GM18505 (cell line): Measurements from ENCODE around the gene KLK6.

Source experiments
- ATAC-seq: cut with Tn5 transposase; IDR thresholded peaks from one replicate; pipeline ENCODE4 v1.9.1; 2021; ENCODE audit not compliant: unreplicated experiment
- POLR2A ChIP-seq: IDR thresholded peaks from 4 replicates; pipeline ENCODE4 v1.6.1; 2011; ENCODE audit warnings: borderline replicate concordance; ENCODE audit not compliant: insufficient read depth, insufficient read length; ENCODE audit errors: extremely low read depth

KLK6 gene

DNA sequence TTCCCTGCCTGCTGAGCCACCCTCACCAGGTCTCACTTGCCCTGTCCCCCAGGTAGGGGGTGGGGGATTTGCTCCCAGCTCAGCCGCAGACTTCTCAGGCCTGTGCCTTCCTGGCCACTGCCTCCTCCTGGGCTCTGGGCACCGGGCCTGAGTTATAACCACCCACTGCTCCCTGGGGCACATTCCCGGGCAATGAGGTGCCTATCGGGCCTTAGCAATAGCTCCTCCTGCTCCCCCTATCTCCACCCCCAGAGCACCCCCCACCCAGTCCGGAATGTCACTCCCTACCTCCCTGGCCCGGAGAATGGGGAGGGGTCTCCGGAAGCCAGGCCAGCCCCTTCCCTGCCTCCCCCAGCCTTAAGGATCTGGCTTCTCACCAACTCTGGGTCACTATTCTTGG, 16.5 kb downstream of the KLK6 start, which contains the start of gene KLK5:
Gene KLK5 (minus strand): TSS at position 129 of the 400 bp plus-strand sequence. CDS start 381 bp downstream, outside the sequence.
- no peak for ATAC-seq
- no peak for TF ChIP-seq POLR2A

DNA sequence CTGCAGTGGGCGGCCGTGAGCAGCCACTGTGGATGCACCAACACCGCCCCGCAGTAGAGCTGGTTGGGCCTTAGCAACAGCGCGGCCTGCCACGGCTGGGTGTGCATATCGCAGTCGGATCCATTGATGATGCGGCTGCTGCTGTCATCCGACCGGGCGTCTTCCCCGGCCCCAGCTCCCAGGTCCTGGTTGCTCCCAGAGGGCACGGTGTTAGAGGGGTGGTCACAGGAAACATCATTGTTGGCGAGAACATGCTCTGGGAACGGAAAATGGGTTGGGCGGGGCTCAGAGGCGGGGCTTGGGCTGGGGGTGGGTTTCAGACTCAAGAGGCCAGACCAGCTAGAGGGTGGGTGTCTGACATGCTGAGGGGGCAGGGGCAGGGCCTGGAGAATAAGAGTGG, 19.5 kb downstream of the KLK6 start:
- ATAC-seq = no peak
- no peak for TF ChIP-seq POLR2A

DNA sequence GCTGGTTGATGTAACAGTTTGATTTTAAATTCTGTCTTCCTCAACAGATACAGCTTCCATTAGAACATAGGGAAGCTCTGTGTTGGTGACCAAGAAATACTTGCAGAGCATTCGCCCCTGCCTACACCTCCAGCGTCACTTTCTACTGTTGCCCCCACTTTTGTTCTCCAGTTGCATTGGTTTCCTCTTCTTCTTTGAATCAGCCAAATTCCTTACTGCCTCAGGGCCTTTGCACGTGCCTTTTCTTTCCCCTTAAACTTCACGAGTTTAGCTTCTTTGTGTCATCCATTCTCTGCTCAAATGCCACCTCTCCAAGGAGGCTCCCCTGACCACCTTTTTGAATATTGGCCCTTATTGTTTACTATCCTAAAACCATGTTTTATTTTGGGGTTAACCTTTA, 22.3 kb downstream of the KLK6 start:
- ATAC-seq = no peak
- no peak for TF ChIP-seq POLR2A

DNA sequence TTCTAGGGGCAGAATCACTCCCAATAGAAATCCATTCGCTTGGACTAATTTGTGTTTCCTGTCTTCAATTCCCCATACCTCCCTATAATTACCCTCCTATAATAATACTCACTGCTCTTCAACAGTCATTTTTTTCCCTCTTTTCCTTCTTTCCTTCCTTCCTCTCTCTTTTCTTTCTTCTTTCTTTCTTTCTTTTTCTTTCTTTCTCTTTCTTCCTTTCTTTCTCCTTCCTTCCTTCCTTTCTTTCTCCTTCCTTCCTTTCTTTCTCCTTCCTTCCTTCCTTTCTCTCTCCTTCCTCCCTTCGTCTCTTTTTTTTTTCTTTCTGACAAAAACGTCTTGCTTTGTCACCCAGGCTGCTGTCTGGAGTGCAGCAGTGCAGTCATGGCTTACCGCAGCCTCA, 24.6 kb downstream of the KLK6 start:
- ATAC-seq = no peak
- no peak for TF ChIP-seq POLR2A

DNA sequence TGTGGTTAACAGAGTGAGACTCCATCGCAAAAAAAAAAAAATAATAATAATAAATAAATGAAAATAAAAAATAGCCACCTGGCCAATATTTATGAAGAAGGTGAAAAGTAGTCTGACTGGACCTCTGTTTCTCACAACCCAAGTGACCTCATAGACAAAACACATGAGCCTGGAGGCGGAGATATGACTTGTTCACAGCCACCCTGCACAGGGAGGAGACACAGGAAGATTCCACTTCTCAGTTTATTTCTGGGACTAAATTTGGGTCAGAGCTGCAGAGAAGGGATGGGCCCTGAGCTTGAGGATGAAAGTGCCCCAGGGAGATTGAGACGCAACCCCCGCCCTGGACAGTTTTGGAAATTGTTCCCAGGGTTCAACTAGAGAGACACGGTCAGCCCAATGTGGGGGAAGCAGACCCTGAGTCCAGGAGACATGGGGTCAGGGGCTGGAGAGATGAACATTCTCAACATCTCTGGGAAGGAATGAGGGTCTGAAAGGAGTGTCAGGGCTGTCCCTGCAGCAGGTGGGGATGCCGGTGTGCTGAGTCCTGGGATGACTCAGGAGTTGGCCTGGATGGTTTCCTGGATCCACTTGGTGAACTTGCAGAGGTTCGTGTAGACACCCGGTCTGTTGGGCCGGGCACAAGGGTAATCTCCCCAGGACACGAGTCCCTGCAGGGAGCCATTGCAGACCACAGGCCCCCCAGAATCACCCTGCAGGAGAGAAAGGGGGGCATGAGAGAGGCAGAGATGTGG, 26.1 kb downstream of the KLK6 start:
- ATAC-seq = no peak
- no peak for TF ChIP-seq POLR2A

DNA sequence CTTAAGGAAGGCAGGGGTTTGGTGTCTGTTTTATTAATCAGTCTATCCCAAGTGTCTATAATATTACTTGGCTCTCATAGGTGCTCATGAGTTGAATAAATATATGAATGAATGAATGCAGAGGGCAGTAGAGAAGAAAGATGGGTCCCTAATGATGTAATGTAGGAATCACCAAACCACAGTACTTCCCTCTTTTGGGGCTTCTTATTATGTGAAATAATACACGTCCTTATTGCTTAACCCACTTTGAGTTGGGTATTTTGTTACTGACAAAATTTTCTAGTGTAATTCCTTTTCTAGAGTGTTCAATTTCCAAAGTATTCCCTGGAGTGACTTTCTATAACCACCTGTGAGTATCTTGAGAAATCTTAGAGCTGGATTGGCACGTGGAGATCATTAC, 29.8 kb downstream of the KLK6 start:
- TF ChIP-seq POLR2A = no peak
- ATAC-seq = no peak

DNA sequence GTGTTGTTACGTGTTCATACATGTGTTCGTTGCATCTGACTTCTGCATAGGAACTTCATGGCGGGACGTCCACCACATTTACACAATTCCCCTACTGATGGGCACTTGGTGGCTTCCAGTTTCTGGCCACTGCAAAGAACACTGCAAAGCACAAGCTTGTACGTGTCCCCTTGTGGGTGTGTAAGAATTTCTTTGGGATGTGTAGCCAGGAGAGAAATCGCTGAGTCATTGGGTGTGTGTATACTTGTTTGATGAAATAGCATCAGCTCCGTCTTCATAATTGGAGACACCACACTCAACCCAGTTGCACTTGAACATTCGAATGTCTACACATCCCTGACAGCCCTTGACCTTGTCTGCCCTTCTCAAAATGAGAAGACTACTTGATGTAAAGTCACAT, 35.8 kb downstream of the KLK6 start:
- TF ChIP-seq POLR2A = no peak
- no peak for ATAC-seq

DNA sequence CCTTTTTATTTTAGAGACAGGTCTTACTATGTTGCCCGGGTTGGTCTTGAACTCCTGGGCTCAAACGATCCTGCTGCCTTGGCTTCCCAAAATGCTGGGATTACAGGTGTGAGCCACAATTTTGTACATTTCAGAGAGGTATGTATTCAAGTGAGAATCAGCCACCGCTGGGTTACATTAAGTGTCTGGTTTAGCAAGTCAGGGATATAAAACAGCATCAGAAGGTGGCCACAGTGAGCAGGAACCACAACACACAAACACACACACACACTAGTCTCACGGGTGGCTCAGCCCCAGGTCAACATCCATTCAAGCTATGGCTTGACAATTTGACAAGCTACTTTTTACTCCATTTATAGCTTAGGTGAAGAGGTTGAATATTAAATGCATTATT, 36.7 kb downstream of the KLK6 start:
- no peak for TF ChIP-seq POLR2A
- ATAC-seq = no peak

DNA sequence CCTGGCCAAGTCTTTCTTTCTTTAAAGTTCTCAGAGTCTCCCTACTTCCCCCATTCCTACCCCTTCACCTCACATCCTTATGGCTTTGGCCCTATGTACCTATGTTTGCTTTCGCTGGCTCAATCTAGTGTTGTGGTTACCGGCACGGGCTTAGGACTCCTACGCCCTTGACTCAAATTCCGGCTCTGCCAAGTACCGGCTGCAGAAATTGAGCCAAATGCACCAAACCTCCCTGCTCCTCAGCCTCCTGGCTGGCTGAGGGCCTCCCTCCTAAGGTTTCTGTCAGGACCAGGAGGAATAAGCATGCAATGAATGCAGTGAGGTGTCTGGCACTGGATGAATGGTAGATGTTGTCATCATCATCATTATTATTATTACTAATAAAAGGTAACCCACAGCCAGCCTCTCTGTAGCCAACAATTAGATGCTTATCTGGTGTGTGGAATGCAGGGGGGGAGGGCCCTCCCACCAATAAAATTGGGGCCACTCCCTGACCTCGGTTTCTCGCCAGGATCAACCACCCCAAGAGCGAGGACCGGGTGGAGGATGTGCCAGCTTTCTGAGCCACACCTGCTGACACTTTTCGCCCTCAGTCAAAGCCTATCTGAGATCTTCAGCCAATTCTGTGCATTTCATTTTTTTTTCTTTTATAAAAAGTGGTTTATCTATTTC, 37.2 kb downstream of the KLK6 start:
- TF ChIP-seq POLR2A = no peak
- ATAC-seq = no peak

DNA sequence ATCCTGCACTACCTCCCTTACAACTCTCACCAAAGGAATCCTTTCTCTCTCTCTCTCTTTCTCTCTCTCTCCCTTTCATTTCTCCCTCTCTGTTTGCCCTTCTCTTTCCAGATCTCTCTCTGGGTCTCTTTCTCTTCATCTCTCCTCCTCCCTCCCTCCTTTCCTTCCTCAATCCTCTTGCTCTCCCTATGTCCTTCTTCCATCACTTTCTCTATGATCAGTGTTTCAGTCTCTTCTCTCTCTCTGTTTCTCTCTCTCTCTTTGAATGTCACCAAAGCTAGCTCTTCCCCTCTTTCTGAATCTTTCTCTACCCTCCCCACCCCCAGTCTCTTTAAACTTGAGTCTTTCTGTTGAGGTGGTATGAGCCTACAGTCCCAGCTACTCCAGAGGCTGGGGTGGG, 38.4 kb downstream of the KLK6 start:
- TF ChIP-seq POLR2A = no peak
- no peak for ATAC-seq

DNA sequence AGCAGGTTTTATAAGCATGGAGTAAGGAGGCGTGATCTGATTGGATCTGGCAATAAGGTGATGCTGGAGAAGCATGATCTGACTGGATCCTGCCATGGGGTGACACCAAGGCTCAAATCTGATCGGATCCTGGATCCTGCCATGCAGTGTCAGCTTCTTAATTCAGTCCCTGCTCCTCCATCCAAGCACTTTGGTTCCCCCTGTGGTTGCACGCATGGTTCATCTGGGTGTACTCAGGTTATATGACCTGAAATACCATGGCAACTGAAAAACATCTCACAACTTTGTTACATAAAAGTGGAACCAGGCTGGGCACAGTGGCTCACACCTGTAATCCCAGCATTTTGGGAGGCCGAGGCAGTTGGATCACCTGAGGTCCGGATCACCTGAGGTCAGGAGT, 40.6 kb downstream of the KLK6 start:
- no peak for ATAC-seq
- TF ChIP-seq POLR2A = no peak

DNA sequence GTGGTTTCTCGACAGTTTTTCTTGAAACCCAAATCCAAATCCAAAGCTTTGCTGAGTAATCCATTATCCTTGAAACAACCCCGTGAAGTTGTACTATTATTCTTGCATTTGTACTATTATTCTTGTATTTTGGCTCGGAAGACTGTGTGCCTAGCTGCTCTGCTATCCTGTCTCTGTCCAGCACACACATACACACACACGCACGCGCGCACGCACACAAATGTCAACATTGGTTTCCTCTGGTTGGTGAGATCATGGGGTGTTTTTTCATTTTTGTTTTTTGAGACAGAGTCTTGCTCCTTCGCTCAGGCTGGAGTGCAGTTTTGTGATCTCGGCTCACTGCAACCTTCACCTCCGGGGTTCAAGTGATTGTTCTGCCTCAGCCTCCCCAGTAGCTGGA, 43.2 kb downstream of the KLK6 start:
- ATAC-seq = no peak
- no peak for TF ChIP-seq POLR2A

DNA sequence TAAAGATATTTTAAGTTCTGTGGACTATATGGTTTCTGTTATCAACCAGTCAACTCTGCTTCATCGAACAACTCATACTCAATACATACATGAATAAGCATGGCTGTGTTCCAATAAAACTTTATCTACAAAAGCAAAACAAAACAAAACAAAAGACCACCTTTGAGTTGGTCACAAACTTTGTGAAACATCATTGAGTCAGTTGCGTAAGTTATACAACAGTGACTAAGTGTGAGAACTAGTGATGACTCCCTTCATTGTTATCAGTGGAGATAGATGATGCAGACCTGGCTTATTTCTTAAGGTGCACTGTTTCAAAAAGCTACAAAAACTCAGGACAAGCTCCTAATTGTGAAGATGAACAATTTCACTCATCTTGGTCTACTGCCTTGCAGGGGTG, 43.7 kb downstream of the KLK6 start:
- no peak for ATAC-seq
- no peak for TF ChIP-seq POLR2A

DNA sequence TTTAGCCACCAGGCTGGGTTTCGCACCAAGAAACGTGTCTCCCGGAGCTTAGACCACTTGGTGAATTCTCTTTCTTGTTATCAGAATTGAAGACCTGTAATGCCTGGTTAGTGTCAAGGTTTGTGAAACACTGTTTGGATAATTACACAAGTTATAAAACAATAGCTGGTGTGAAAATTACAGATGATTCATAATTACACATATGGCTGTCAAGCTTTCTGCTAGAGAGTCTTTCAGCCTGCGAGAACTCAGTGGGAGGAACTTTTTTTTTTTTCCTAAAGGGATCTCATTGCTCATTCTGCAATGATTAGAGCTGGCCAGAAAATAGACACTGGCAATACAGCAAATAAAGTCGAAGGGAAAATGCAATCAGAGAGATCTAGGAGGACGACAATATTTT, 44.8 kb downstream of the KLK6 start:
- TF ChIP-seq POLR2A = no peak
- ATAC-seq = no peak

DNA sequence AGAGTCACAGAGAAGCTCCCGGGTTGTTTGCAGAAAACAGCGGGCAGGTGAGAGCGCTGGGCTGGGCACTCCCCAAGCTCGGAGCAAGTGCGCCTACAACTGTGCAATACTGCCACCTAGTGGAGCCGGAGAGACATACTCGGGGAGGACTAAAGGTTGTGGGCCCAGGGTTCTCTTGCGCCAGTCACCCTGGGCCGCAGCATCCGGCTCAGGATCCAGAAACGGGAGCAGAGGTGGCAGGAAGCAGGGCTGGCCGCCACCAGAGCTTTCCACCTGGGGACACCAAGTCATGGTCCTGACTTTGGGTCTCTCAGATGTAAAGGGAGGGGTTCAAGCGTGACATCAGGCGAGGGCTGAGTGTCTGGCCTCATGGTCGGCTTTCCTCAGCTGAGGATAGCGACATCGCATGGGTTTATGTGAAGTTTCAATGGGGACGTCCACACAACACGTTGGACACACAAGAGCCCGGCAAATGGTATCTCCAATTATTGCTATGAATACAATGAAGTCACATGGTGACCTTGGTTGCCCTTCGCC, 47.0 kb downstream of the KLK6 start:
- TF ChIP-seq POLR2A = no peak
- ATAC-seq = peak; percentile 62
